Measurements from ENCODE around the gene RASAL1. TPM values are rescaled to one million over a fixed set of nuclear protein-coding genes. Genes with fewer than 3 reads are reported as not detected.

The RASAL1 gene
- total RNA-seq, 2 donors from 2014 or later = 9.0 to 10.2 TPM

GRCh38 chr12:113116875-113117274 lies 18.7 kb downstream of the RASAL1 start:
- TF ChIP-seq CTCF (IDR thresholded peaks at IDR 0.05) = no peak
- Histone ChIP-seq H3K9ac (ENCODE audit: low read depth in 2 of 2, low read length in 2 of 2) (no peak overlapping the region), H3K36me3 (no peaks in the 10 kb centered on the region), H3K27me3 (no peaks in the 10 kb centered on the region), H3K4me3 (no peak overlapping the region), H3K27ac (no peak overlapping the region), H3K9me3 (no peaks in the 10 kb centered on the region), H3K4me1 (no peaks in the 10 kb centered on the region)
- no peak for DNase-seq
- intact Hi-C loops (cut with DNase I) = no loop called here

- Histone ChIP-seq H3K4me3 (no peak overlapping the region), H3K9me3 (no peaks in the 10 kb centered on the region), H3K36me3 (no peaks in the 10 kb centered on the region), H3K4me1 (no peaks in the 10 kb centered on the region), H3K9ac (ENCODE audit: low read depth in 2 of 2, low read length in 2 of 2) (no peak overlapping the region), H3K27me3 (no peaks in the 10 kb centered on the region), H3K27ac (no peak overlapping the region)
- intact Hi-C loops (cut with DNase I) = no loop called here
- no peak for DNase-seq
- TF ChIP-seq CTCF (IDR thresholded peaks at IDR 0.05) = no peak
Measured at GRCh38 chr12:113115455-113116126, 20.0 kb downstream of the RASAL1 start.

- Histone ChIP-seq H3K4me3 (no peak overlapping the region), H3K9me3 (no peaks in the 10 kb centered on the region), H3K36me3 (no peaks in the 10 kb centered on the region), H3K27me3 (no peaks in the 10 kb centered on the region), H3K4me1 (no peaks in the 10 kb centered on the region), H3K9ac (ENCODE audit: low read depth in 2 of 2, low read length in 2 of 2) (no peak overlapping the region), H3K27ac (no peak overlapping the region)
- TF ChIP-seq CTCF (IDR thresholded peaks at IDR 0.05) = no peak
- no peak for DNase-seq
- intact Hi-C loops (cut with DNase I) = no loop called here
Measured at GRCh38 chr12:113114447-113115178, 20.9 kb downstream of the RASAL1 start.

GRCh38 chr12:113113397-113113796 lies 22.2 kb downstream of the RASAL1 start:
- no peak for TF ChIP-seq CTCF (IDR thresholded peaks at IDR 0.05)
- H3K27me3 ChIP-seq = no peaks in the 10 kb centered on the region
- no peak overlapping the region for H3K4me3 ChIP-seq
- no peak for DNase-seq
- H3K4me1 ChIP-seq = no peaks in the 10 kb centered on the region
- no peak overlapping the region for H3K9ac ChIP-seq (ENCODE audit: low read depth in 2 of 2, low read length in 2 of 2)
- no peaks in the 10 kb centered on the region for H3K9me3 ChIP-seq
- H3K27ac ChIP-seq = no peak overlapping the region
- H3K36me3 ChIP-seq = no peaks in the 10 kb centered on the region
- intact Hi-C loops (cut with DNase I) = no loop called here

- TF ChIP-seq CTCF (IDR thresholded peaks at IDR 0.05) = no peak
- Histone ChIP-seq H3K27ac (no peak overlapping the region), H3K4me3 (no peak overlapping the region), H3K27me3 (no peaks in the 10 kb centered on the region), H3K9me3 (no peaks in the 10 kb centered on the region), H3K4me1 (no peaks in the 10 kb centered on the region), H3K36me3 (no peaks in the 10 kb centered on the region), H3K9ac (ENCODE audit: low read depth in 2 of 2, low read length in 2 of 2) (no peak overlapping the region)
- intact Hi-C loops (cut with DNase I) = no loop called here
- no peak for DNase-seq
Measured at GRCh38 chr12:113112043-113112899, 23.3 kb downstream of the RASAL1 start.
